ENCODE results near the gene ASB17.

DNA sequence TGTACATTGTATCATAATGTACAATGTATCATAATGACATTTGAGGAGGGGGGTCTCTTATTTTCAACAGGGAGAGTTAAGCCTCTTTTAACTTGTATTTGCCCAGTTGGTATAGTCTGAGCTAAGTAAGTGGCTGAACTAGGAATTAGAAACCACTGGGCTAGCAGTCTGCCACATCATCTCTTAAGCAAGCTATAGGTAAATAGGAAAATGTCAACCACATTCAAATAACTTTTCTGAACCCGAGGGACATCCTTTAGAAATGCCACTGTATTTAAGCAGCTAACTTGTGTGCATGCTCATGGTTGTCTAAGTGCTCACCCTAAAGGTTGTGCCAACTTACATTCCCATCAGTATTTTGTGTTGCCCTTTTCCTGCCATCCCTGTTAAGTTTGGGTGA is 35.5 kb upstream of the ASB17 start:
- TF ChIP-seq POLR2A (IDR thresholded peaks at IDR 0.05): no peak
- TF ChIP-seq, protein P1, sequence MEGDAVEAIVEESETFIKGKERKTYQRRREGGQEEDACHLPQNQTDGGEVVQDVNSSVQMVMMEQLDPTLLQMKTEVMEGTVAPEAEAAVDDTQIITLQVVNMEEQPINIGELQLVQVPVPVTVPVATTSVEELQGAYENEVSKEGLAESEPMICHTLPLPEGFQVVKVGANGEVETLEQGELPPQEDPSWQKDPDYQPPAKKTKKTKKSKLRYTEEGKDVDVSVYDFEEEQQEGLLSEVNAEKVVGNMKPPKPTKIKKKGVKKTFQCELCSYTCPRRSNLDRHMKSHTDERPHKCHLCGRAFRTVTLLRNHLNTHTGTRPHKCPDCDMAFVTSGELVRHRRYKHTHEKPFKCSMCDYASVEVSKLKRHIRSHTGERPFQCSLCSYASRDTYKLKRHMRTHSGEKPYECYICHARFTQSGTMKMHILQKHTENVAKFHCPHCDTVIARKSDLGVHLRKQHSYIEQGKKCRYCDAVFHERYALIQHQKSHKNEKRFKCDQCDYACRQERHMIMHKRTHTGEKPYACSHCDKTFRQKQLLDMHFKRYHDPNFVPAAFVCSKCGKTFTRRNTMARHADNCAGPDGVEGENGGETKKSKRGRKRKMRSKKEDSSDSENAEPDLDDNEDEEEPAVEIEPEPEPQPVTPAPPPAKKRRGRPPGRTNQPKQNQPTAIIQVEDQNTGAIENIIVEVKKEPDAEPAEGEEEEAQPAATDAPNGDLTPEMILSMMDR (IDR thresholded peaks at IDR 0.05): no peak

All from body of pancreas (tissue), 4 donors.